Lower leg skin (tissue), 3 donors: Measurements from ENCODE around the gene PMPCB.

ENCODE experiments used
- POLR2A ChIP-seq, 2 donors: fragments of 450-650 bp; IDR thresholded peaks; one replicate each; pipeline ENCODE4 v1.6.1; 2016 to 2017; ENCODE audit warnings: antibody characterized with exemption in 2 of 2, mild to moderate bottlenecking in 1 of 2, moderate library complexity in 1 of 2
- TF ChIP-seq, protein P1 (sequence below), 3 donors: fragments of 450-650 bp; IDR thresholded peaks; one replicate each; pipeline ENCODE4 v1.5.1; 2016; ENCODE audit warnings: antibody characterized with exemption in 3 of 3, mild to moderate bottlenecking in 3 of 3, moderate library complexity in 2 of 3

DNA sequence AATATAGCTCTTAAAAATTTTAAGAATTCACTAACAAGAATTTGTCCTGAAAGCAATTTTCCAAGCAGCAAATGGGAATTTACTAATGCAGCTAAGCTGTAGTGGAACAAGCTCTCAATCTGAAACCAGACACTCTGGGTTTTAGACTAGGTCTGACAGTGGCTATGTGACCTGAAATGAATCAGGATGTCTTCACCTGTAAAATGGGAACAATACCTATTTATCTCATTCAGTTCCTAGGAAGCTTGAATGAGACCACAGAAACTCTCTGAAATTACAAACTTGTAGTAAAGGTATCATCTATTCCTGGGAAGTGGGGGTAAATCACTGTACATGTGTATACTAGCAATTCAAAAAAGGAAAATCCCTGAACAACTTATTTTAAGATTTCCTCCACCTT, 46.1 kb downstream of the PMPCB start:
- TF ChIP-seq, protein P1, sequence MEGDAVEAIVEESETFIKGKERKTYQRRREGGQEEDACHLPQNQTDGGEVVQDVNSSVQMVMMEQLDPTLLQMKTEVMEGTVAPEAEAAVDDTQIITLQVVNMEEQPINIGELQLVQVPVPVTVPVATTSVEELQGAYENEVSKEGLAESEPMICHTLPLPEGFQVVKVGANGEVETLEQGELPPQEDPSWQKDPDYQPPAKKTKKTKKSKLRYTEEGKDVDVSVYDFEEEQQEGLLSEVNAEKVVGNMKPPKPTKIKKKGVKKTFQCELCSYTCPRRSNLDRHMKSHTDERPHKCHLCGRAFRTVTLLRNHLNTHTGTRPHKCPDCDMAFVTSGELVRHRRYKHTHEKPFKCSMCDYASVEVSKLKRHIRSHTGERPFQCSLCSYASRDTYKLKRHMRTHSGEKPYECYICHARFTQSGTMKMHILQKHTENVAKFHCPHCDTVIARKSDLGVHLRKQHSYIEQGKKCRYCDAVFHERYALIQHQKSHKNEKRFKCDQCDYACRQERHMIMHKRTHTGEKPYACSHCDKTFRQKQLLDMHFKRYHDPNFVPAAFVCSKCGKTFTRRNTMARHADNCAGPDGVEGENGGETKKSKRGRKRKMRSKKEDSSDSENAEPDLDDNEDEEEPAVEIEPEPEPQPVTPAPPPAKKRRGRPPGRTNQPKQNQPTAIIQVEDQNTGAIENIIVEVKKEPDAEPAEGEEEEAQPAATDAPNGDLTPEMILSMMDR (IDR thresholded peaks at IDR 0.05) = no peak
- no peak for TF ChIP-seq POLR2A (IDR thresholded peaks at IDR 0.05)
